SKM-1 (cell line): ENCODE measurements around the gene PRRX2.
"Not testable (repeated sequence)": the region's sequence is repeated elsewhere in the genome, so short reads cannot be mapped to it uniquely, and the experiment has no call there.

Source experiments
- DNase-seq: peaks from one replicate; lab custom pipeline; 2025; ENCODE audit not compliant: unreplicated experiment; lab: John Stamatoyannopoulos, UW

PRRX2 gene

GRCh38 chr9:129653823-129654553 lies 11.5 kb upstream of the PRRX2 start:
- no peak for DNase-seq

GRCh38 chr9:129654554-129655040 lies 10.8 kb upstream of the PRRX2 start:
- no peak for DNase-seq

GRCh38 chr9:129655154-129655553 lies 10.3 kb upstream of the PRRX2 start:
- no peak for DNase-seq

- DNase-seq = no peak
Measured at GRCh38 chr9:129655696-129656095, 9.8 kb upstream of the PRRX2 start.

GRCh38 chr9:129656795-129657390 lies 8.6 kb upstream of the PRRX2 start:
- no peak for DNase-seq

- no peak for DNase-seq
Measured at GRCh38 chr9:129661029-129661428, 4.4 kb upstream of the PRRX2 start.

GRCh38 chr9:129662239-129662638 lies 3.2 kb upstream of the PRRX2 start:
- not testable (repeated sequence) for DNase-seq

- DNase-seq = no peak
Measured at GRCh38 chr9:129664746-129665388, 580 bp upstream of the PRRX2 start.

GRCh38 chr9:129665814-129666520 lies 520 bp downstream of the PRRX2 start:
- DNase-seq = no peak

- no peak for DNase-seq
Measured at GRCh38 chr9:129666575-129666974, 1.1 kb downstream of the PRRX2 start.

- DNase-seq = no peak
Measured at GRCh38 chr9:129667378-129667777, 1.9 kb downstream of the PRRX2 start.

- no peak for DNase-seq
Measured at GRCh38 chr9:129667850-129668249, 2.4 kb downstream of the PRRX2 start.

- DNase-seq = no peak
Measured at GRCh38 chr9:129669141-129669718, 3.8 kb downstream of the PRRX2 start.

GRCh38 chr9:129669946-129670345 lies 4.5 kb downstream of the PRRX2 start:
- DNase-seq = no peak

GRCh38 chr9:129671065-129671464 lies 5.6 kb downstream of the PRRX2 start:
- DNase-seq = no peak

- no peak for DNase-seq
Measured at GRCh38 chr9:129671519-129671918, 6.1 kb downstream of the PRRX2 start.

GRCh38 chr9:129672702-129673101 lies 7.3 kb downstream of the PRRX2 start:
- DNase-seq = no peak

GRCh38 chr9:129673602-129674001 lies 8.2 kb downstream of the PRRX2 start:
- DNase-seq = no peak

GRCh38 chr9:129674229-129674628 lies 8.8 kb downstream of the PRRX2 start:
- DNase-seq = no peak

GRCh38 chr9:129675620-129676019 lies 10.2 kb downstream of the PRRX2 start:
- DNase-seq = no peak

- DNase-seq = no peak
Measured at GRCh38 chr9:129676287-129676686, 10.8 kb downstream of the PRRX2 start.
